DND-41 (cell line): ENCODE data around the gene CTIF.

ENCODE experiments used
- ATAC-seq: fragments of 200-7000 bp; cut with Tn5 transposase; 3 replicates; pipeline ENCODE4 v1.9.1; 2021; ENCODE audit warnings: low read depth; ENCODE audit not compliant: insufficient read depth
- DNase-seq: peaks from one replicate; pipeline ENCODE4 v3.0.0-alpha.2; 2020
- H2AFZ ChIP-seq: 2 replicates; pipeline ENCODE4 v1.6.0; 2012; ENCODE audit warnings: low read depth, low read length
- H3K27ac ChIP-seq: 2 replicates; pipeline ENCODE4 v1.5.1; 2012; ENCODE audit warnings: low read length, inconsistent platforms
- H3K27me3 ChIP-seq: fragments of 200-600 bp; sonication (generic); 2 replicates; pipeline ENCODE4 v1.6.0; 2012; ENCODE audit warnings: low read length, mild to moderate bottlenecking, inconsistent platforms; ENCODE audit not compliant: insufficient read depth, poor library complexity
- H3K36me3 ChIP-seq: 2 replicates; pipeline ENCODE4 v1.5.1; 2012; ENCODE audit warnings: low read length, inconsistent platforms; ENCODE audit not compliant: insufficient read depth
- H3K4me1 ChIP-seq: 2 replicates; pipeline ENCODE4 v1.5.1; 2012; ENCODE audit warnings: mild to moderate bottlenecking, low read length; ENCODE audit not compliant: insufficient read depth
- H3K4me2 ChIP-seq: 2 replicates; pipeline ENCODE4 v1.6.0; 2012; ENCODE audit warnings: mild to moderate bottlenecking, moderate library complexity, low read length, inconsistent platforms; ENCODE audit not compliant: insufficient read depth
- H3K4me3 ChIP-seq, 2 experiments: fragments of 200-600 bp in 1 of 2; shearing (Covaris generic) in 1 of 2; 2 replicates each; pipeline ENCODE4 v1.5.1; 2012 to 2016; ENCODE audit warnings: inconsistent platforms in 2 of 2, low read length in 2 of 2, mild to moderate bottlenecking in 2 of 2, low read depth in 1 of 2, moderate library complexity in 1 of 2
- H3K79me2 ChIP-seq: 2 replicates; pipeline ENCODE4 v1.6.0; 2012; ENCODE audit warnings: low read length, inconsistent platforms; ENCODE audit not compliant: insufficient read depth
- H3K9ac ChIP-seq: 2 replicates; pipeline ENCODE4 v1.6.0; 2012; ENCODE audit warnings: low read depth, mild to moderate bottlenecking, inconsistent platforms, low read length, moderate library complexity
- H3K9me3 ChIP-seq: 2 replicates; pipeline ENCODE4 v1.5.1; 2012; ENCODE audit warnings: low read length, moderate library complexity, mild to moderate bottlenecking, inconsistent platforms; ENCODE audit not compliant: insufficient read depth, severe bottlenecking
- H4K20me1 ChIP-seq: 2 replicates; pipeline ENCODE4 v1.6.0; 2012; ENCODE audit warnings: low read length; ENCODE audit not compliant: insufficient read depth
- CTCF ChIP-seq: IDR thresholded peaks from 2 replicates; pipeline ENCODE4 v1.5.1; 2012; ENCODE audit warnings: borderline replicate concordance, low read length, moderate library complexity, mild to moderate bottlenecking; ENCODE audit not compliant: poor library complexity, severe bottlenecking; ENCODE audit errors: extremely low read depth
- EZH2 ChIP-seq: IDR thresholded peaks from 3 replicates; pipeline ENCODE4 v1.6.1; 2012; ENCODE audit warnings: borderline replicate concordance, low read depth, mild to moderate bottlenecking, moderate library complexity, low read length, inconsistent platforms; ENCODE audit not compliant: severe bottlenecking

Gene CTIF

DNA sequence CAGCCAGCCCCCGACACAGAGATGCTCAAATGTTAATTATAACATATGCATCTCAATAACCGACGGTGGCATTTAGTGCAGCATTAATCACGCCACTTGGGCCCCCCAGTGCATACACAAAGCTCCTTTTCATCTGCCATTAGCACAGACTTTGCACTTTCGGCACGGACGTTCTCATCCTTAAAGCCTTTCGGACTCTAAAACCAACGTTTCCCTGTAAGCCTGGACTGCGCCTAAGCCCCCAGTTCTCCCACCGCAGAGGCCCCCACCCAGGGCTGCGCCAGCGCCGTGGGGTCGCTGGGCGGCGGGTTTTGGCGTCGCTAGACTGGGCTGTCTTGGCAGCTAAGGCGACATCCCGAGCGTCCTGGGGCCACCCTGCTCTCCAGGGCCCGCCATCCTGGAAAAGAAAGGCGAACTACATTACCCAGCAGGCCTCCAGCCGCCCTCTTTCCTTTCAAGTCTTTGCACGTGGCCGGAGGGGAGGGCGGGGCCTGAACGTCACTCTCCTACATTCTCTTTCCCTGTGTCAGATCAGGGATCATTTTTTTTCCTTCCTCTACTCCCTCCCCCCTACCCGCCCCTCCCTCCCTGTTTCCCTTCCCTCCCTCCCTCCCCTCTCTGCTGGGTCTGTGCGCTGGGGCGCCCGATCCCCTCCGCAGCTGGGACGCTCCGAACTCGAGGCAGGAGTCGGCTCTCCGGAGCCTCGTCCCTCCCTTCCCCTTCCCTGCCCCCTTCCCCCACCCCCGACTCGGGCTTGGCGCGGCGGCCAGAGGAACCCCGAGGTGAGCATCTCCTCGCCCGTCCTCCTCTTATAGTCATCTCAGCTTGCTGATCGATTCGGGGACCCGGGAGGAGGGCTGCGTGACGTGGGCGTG lies at the start of gene CTIF:
Gene CTIF (plus strand): TSS at position 501 of the 875 bp plus-strand sequence. CDS start 80,535 bp downstream, outside the sequence.
- TF ChIP-seq EZH2 (no peak), CTCF (no peak)
- Histone ChIP-seq H3K4me2 (peak within 1 kb of the TSS; percentile 91), H3K9ac (peak within 1 kb of the TSS; percentile 55), H4K20me1 (peaks cover 4% of the 10 kb centered on the region; the same call in 1 of the 2 replicates), H3K79me2 (no peaks in the 10 kb centered on the region), H2AFZ (peak within 1 kb of the TSS; percentile 84), H3K4me1 (peaks cover 13% of the 10 kb centered on the region), H3K27me3 (no peaks in the 10 kb centered on the region), H3K9me3 (no peaks in the 10 kb centered on the region), H3K36me3 (no peaks in the 10 kb centered on the region), H3K4me3 (peak within 1 kb of the TSS; percentile 36 to 72; a peak in 3 of 4 replicates), H3K27ac (peak within 1 kb of the TSS; percentile 39; the same call in 1 of the 2 replicates)
- DNase-seq (peak; percentile 79), ATAC-seq (peak; percentile 91)

DNA sequence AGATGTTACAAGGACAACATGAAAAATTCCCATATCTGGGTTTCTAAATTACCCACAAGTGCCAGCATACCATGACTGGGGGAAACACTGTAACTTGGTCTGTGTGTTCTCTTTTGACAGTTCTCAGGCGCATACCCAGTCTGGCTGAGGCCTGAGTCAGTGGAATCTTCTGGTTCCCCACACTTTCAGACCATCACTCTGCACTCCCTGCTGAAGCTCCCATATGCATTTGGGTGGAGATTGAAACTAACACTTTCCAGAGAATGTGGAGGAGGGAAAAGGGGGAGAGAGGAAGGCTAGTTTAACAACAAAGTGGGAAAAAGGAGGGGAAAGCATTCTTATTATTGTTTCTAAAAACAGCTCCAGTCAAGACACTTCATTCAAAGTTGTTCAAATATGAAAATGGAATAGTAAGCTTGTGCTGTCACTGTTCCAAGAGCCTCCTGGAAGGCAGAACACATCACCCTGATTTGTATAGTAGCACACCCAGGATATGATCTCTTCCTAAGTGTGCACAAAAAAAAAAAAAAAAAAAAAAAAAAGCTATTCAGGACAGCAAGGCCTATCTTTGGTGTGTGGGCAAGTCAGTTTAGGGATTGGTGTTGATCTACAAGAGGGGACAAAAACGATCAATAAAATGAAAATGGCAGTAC lies 48.1 kb upstream of the CTIF start:
- H4K20me1 ChIP-seq, result no peaks in the 10 kb centered on the region
- no peaks in the 10 kb centered on the region for H3K79me2 ChIP-seq
- no peak for ATAC-seq
- no peak overlapping the region for H3K9ac ChIP-seq
- no peak for DNase-seq
- no peak overlapping the region for H2AFZ ChIP-seq
- H3K27me3 ChIP-seq, result peaks cover 11% of the 10 kb centered on the region
- H3K27ac ChIP-seq, result no peak overlapping the region
- no peaks in the 10 kb centered on the region for H3K36me3 ChIP-seq
- H3K4me3 ChIP-seq, result no peak overlapping the region
- no peaks in the 10 kb centered on the region for H3K9me3 ChIP-seq
- no peaks in the 10 kb centered on the region for H3K4me1 ChIP-seq
- H3K4me2 ChIP-seq, result no peak overlapping the region
- TF ChIP-seq CTCF (no peak), EZH2 (no peak)

DNA sequence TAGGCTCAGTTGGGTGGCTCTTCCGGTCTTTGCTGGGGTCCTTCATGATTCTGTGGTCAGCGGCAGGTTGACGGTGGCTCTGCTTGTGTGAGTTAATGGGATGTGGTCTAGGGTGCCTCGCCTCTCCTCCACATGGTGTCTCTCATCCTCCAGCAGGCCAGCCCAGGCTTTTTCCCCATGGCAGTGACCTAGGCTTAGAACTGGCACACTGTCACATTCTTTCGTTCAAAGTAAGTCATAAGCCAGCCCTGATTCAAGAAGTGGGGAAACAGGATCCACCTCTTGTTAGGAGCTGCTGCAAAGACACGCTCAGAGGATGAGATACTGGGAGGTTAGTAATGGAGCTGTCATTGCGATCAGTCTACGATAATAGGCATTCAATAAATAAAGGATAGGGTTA lies 46.0 kb upstream of the CTIF start:
- peaks cover 8% of the 10 kb centered on the region for H3K27me3 ChIP-seq
- no peaks in the 10 kb centered on the region for H3K79me2 ChIP-seq
- no peak overlapping the region for H3K27ac ChIP-seq
- H3K4me1 ChIP-seq, result no peaks in the 10 kb centered on the region
- H3K9ac ChIP-seq, result no peak overlapping the region
- no peaks in the 10 kb centered on the region for H4K20me1 ChIP-seq
- TF ChIP-seq EZH2 (no peak), CTCF (no peak)
- H3K36me3 ChIP-seq, result no peaks in the 10 kb centered on the region
- no peak overlapping the region for H3K4me3 ChIP-seq
- ATAC-seq, result no peak
- no peak for DNase-seq
- H3K9me3 ChIP-seq, result peaks cover 2% of the 10 kb centered on the region
- H3K4me2 ChIP-seq, result no peak overlapping the region
- no peak overlapping the region for H2AFZ ChIP-seq
